CD14-positive monocyte (primary cell): ENCODE results near the gene IGF2BP3. TPM values are rescaled to one million over a fixed set of nuclear protein-coding genes. Genes with fewer than 3 reads are reported as not detected.

ENCODE experiments used
- DNase-seq, 3 donors: peaks; one replicate each; pipeline ENCODE4 v3.0.0-alpha.2; 2011 to 2022
- H2AFZ ChIP-seq: 2 replicates; pipeline ENCODE4 v1.6.0; 2012; ENCODE audit warnings: mild to moderate bottlenecking, low read depth, low read length, inconsistent platforms; ENCODE audit not compliant: insufficient read depth, poor library complexity, severe bottlenecking
- H3K27ac ChIP-seq, 2 donors: 1 replicate in 1 of 2; 2 replicates in 1 of 2; pipeline ENCODE4 v1.5.1; 2012 to 2013; ENCODE audit warnings: low read length in 2 of 2, control low read depth in 1 of 2, inconsistent platforms in 1 of 2, low read depth in 1 of 2, mild to moderate bottlenecking in 1 of 2
- H3K27me3 ChIP-seq, 2 donors: one replicate each; pipeline versions ENCODE4 v1.6.0 to v1.6.1; 2011 to 2013; ENCODE audit warnings: low read length in 2 of 2; ENCODE audit not compliant: control insufficient read depth in 2 of 2, insufficient read depth in 2 of 2
- H3K36me3 ChIP-seq, 2 donors: replicated peaks in 1 of 2; 1 replicate in 1 of 2; 2 replicates in 1 of 2; pipeline versions ENCODE4 v1.5.1 to v1.6.1; 2012 to 2013; ENCODE audit warnings: low read length in 2 of 2, control low read depth in 1 of 2, inconsistent platforms in 1 of 2, mild to moderate bottlenecking in 1 of 2; ENCODE audit not compliant: insufficient read depth in 2 of 2, control insufficient read depth in 1 of 2
- H3K4me1 ChIP-seq, 2 donors: 1 replicate in 1 of 2; 2 replicates in 1 of 2; pipeline versions ENCODE4 v1.5.1 to v1.6.1; 2012 to 2013; ENCODE audit warnings: low read length in 2 of 2, control low read depth in 1 of 2, inconsistent platforms in 1 of 2, mild to moderate bottlenecking in 1 of 2, moderate library complexity in 1 of 2; ENCODE audit not compliant: insufficient read depth in 2 of 2, control insufficient read depth in 1 of 2
- H3K4me2 ChIP-seq: replicated peaks from 2 replicates; pipeline ENCODE3; 2012; ENCODE audit warnings: low read length, moderate library complexity, mild to moderate bottlenecking; ENCODE audit not compliant: poor library complexity, severe bottlenecking; ENCODE audit errors: extremely low read depth
- H3K4me3 ChIP-seq, 3 experiments: fragments of 200-600 bp in 1 of 3; sonication (generic) in 1 of 3; replicated peaks in 1 of 3; 1 replicate in 2 of 3; 2 replicates in 1 of 3; pipeline ENCODE4 v1.5.1; 2011 to 2013; ENCODE audit warnings: low read length in 3 of 3, mild to moderate bottlenecking in 3 of 3, control low read depth in 2 of 3, low read depth in 2 of 3, inconsistent platforms in 1 of 3, moderate library complexity in 1 of 3
- H3K79me2 ChIP-seq: 2 replicates; pipeline ENCODE4 v1.6.0; 2012; ENCODE audit warnings: mild to moderate bottlenecking, control low read depth, inconsistent platforms, low read length, moderate library complexity; ENCODE audit not compliant: insufficient read depth
- H3K9ac ChIP-seq: 2 replicates; pipeline ENCODE4 v1.6.0; 2017; ENCODE audit warnings: low read length, mild to moderate bottlenecking; ENCODE audit not compliant: insufficient read depth, poor library complexity, severe bottlenecking
- H3K9me3 ChIP-seq, 2 donors: replicated peaks in 1 of 2; 1 replicate in 1 of 2; 2 replicates in 1 of 2; pipeline versions ENCODE4 v1.5.1 to v1.6.1; 2012 to 2013; ENCODE audit warnings: low read length in 2 of 2, control low read depth in 1 of 2; ENCODE audit not compliant: control insufficient read depth in 1 of 2, insufficient read depth in 1 of 2
- H4K20me1 ChIP-seq: 2 replicates; pipeline ENCODE4 v1.6.0; 2012; ENCODE audit warnings: mild to moderate bottlenecking, low read length, control low read depth, moderate library complexity; ENCODE audit not compliant: insufficient read depth
- H3K27ac Mint-ChIP-seq, 7 donors: one replicate each; pipeline ENCODE4 v1.8.0; 2020; ENCODE audit warnings: mild to moderate bottlenecking in 7 of 7, mixed read lengths in 7 of 7, moderate library complexity in 6 of 7, inconsistent platforms in 2 of 7
- H3K27me3 Mint-ChIP-seq, 3 donors: one replicate each; pipeline ENCODE4 v1.8.0; 2021 to 2022; ENCODE audit warnings: low read depth in 3 of 3, mild to moderate bottlenecking in 3 of 3, mixed read lengths in 3 of 3, moderate library complexity in 3 of 3, inconsistent platforms in 1 of 3
- H3K36me3 Mint-ChIP-seq, 2 donors: one replicate each; pipeline ENCODE4 v1.8.0; 2020; ENCODE audit warnings: mixed read lengths in 2 of 2, inconsistent platforms in 1 of 2, mild to moderate bottlenecking in 1 of 2
- H3K4me1 Mint-ChIP-seq: one replicate; pipeline ENCODE4 v1.8.0; 2020; ENCODE audit warnings: mild to moderate bottlenecking, mixed read lengths
- H3K4me3 Mint-ChIP-seq, 2 donors: one replicate each; pipeline ENCODE4 v1.8.0; 2020; ENCODE audit warnings: mild to moderate bottlenecking in 2 of 2, mixed read lengths in 2 of 2, moderate library complexity in 1 of 2
- H3K9me3 Mint-ChIP-seq, 7 donors: one replicate each; pipeline ENCODE4 v1.8.0; 2020 to 2022; ENCODE audit warnings: mixed read lengths in 7 of 7, mild to moderate bottlenecking in 6 of 7, moderate library complexity in 6 of 7, inconsistent platforms in 2 of 7
- WGBS: methylation state at CpG from one replicate; pipeline ENCODE4 v1.1.5; 2013; ENCODE audit warnings: missing lambda C conversion rate; ENCODE audit not compliant: insufficient coverage; 5-methylcytosine and 5-hydroxymethylcytosine counted together
- intact Hi-C, 2 donors: fragments of 100-400 bp; cut with micrococcal nuclease; formaldehyde crosslinking; loops; one replicate each; pipeline versions ENCODE4 v1.15.0 to v1.15.1; 2023
- polyA plus RNA-seq, 3 donors: library from polyadenylated mRNA; depleted of rRNA in 1 of 3; unstranded in 2 of 3; stranded (reverse) in 1 of 3; fragments of 300-500 nt in 2 of 3; fragments of >200 nt in 1 of 3; fragmentation: Illumina TruSeq in 2 of 3; gene quantifications; 1 replicate in 2 of 3; 2 replicates in 1 of 3; pipeline ENCODE4 v1.2.3, GENCODE V29; 2012 to 2021
- TF ChIP-seq, protein P1 (sequence below): fragments of 200-600 bp; IDR thresholded peaks from one replicate; pipeline ENCODE4 v1.8.0; 2022; ENCODE audit warnings: antibody characterized with exemption, mild to moderate bottlenecking

The IGF2BP3 gene
- polyA plus RNA-seq, 3 donors, result 0.60 to 5.3 (median 3.2) TPM

DNA sequence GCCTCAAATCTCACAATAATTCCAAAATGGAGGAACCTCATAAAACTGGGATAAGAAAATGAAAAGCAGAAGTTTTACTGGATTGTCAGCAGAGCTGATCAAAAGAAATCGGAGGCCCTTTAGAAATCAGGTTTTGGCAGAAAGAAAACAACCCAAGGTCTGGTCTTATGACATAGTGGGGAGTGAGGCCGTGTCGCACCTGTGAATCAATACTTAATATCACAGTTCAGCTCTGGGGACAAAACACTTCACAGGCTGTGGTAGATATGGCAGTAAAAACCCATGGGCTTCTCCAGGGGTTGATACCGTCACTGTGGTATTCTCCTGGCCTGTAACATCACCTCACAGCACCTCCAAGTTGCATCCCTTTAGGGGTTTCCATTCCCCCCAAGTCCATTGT lies 177.7 kb downstream of the IGF2BP3 start:
- no peak overlapping the region for H3K27ac Mint-ChIP-seq
- Histone ChIP-seq H3K4me3 (no peak overlapping the region), H3K9me3 (peaks cover 0 to under 1% of the 10 kb centered on the region in 2 donors), H3K9ac (no peak overlapping the region), H2AFZ (no peak overlapping the region), H3K4me2 (no peak overlapping the region), H3K36me3 (no peaks in the 10 kb centered on the region), H3K27ac (no peak overlapping the region), H4K20me1 (no peaks in the 10 kb centered on the region), H3K27me3 (no peaks in the 10 kb centered on the region), H3K79me2 (no peaks in the 10 kb centered on the region), H3K4me1 (peaks cover 4 to 14% of the 10 kb centered on the region in 2 donors)
- TF ChIP-seq, protein P1, sequence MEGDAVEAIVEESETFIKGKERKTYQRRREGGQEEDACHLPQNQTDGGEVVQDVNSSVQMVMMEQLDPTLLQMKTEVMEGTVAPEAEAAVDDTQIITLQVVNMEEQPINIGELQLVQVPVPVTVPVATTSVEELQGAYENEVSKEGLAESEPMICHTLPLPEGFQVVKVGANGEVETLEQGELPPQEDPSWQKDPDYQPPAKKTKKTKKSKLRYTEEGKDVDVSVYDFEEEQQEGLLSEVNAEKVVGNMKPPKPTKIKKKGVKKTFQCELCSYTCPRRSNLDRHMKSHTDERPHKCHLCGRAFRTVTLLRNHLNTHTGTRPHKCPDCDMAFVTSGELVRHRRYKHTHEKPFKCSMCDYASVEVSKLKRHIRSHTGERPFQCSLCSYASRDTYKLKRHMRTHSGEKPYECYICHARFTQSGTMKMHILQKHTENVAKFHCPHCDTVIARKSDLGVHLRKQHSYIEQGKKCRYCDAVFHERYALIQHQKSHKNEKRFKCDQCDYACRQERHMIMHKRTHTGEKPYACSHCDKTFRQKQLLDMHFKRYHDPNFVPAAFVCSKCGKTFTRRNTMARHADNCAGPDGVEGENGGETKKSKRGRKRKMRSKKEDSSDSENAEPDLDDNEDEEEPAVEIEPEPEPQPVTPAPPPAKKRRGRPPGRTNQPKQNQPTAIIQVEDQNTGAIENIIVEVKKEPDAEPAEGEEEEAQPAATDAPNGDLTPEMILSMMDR, result no peak
- no peaks in the 10 kb centered on the region for H3K27me3 Mint-ChIP-seq
- WGBS, result 80% methylated on average over 1 of the region's 4 CpGs
- peaks cover 9% of the 10 kb centered on the region for H3K4me1 Mint-ChIP-seq
- no peaks in the 10 kb centered on the region for H3K36me3 Mint-ChIP-seq
- no peak overlapping the region for H3K4me3 Mint-ChIP-seq
- intact Hi-C loops, result no loop called here
- H3K9me3 Mint-ChIP-seq, result peaks cover 0 to 6% (median 2%) of the 10 kb centered on the region in 7 donors
- DNase-seq, result no peak

- no CpG with 5 or more reads among the region's 3 CpGs for WGBS
- intact Hi-C loops, result no loop called here
- H3K27ac Mint-ChIP-seq, result no peak overlapping the region
These were observed 178.2 kb downstream of the IGF2BP3 start for GRCh38 chr7:23291957-23292560.

More at GRCh38 chr7:23291957-23292560, 178.2 kb downstream of the IGF2BP3 start:
- no peak overlapping the region for H3K4me3 ChIP-seq
- TF ChIP-seq, protein P1, result no peak
- H3K4me1 Mint-ChIP-seq, result peaks cover 13% of the 10 kb centered on the region
- no peak overlapping the region for H3K4me3 Mint-ChIP-seq
- no peaks in the 10 kb centered on the region for H3K36me3 ChIP-seq
- no peaks in the 10 kb centered on the region for H4K20me1 ChIP-seq
- H3K27me3 Mint-ChIP-seq, result no peaks in the 10 kb centered on the region
- DNase-seq, result no peak
- no peaks in the 10 kb centered on the region for H3K79me2 ChIP-seq
- peaks cover 0 to 10% (median 5%) of the 10 kb centered on the region in 7 donors for H3K9me3 Mint-ChIP-seq
- no peak overlapping the region for H3K27ac ChIP-seq
- no peak overlapping the region for H3K9ac ChIP-seq
- H3K27me3 ChIP-seq, result no peaks in the 10 kb centered on the region
- no peak overlapping the region for H3K4me2 ChIP-seq
- H3K4me1 ChIP-seq, result peaks cover 7 to 17% of the 10 kb centered on the region in 2 donors
- H3K36me3 Mint-ChIP-seq, result no peaks in the 10 kb centered on the region
- peaks cover 0 to 6% of the 10 kb centered on the region in 2 donors for H3K9me3 ChIP-seq
- H2AFZ ChIP-seq, result no peak overlapping the region
